HG03045 (cell line): ENCODE measurements around the gene RGP1.

Source experiments
- ATAC-seq: cut with Tn5 transposase; IDR thresholded peaks from one replicate; pipeline ENCODE4 v1.9.1; 2021; ENCODE audit warnings: mild to moderate bottlenecking, moderate library complexity; ENCODE audit not compliant: unreplicated experiment

RGP1 gene

GRCh38 chr9:35771075-35771433, 22.0 kb downstream of the RGP1 start:
- no peak for ATAC-seq

- ATAC-seq: no peak
Observed at GRCh38 chr9:35771534-35771933, 22.4 kb downstream of the RGP1 start.

GRCh38 chr9:35771943-35772342, 22.9 kb downstream of the RGP1 start:
- no peak for ATAC-seq

- ATAC-seq: no peak
Observed at GRCh38 chr9:35774907-35775635, 26.0 kb downstream of the RGP1 start.

GRCh38 chr9:35776018-35776417, 26.9 kb downstream of the RGP1 start:
- no peak for ATAC-seq

- ATAC-seq: no peak
Observed at GRCh38 chr9:35778496-35778895, 29.4 kb downstream of the RGP1 start.

- ATAC-seq: no peak
Observed at GRCh38 chr9:35781066-35781465, 32.0 kb downstream of the RGP1 start.

GRCh38 chr9:35783418-35783817, 34.3 kb downstream of the RGP1 start:
- ATAC-seq: no peak

GRCh38 chr9:35789541-35789940, 40.5 kb downstream of the RGP1 start:
- no peak for ATAC-seq

- ATAC-seq: no peak
Observed at GRCh38 chr9:35790025-35790384, 40.9 kb downstream of the RGP1 start.

GRCh38 chr9:35790385-35791296, 41.6 kb downstream of the RGP1 start:
- ATAC-seq: no peak

GRCh38 chr9:35791297-35791921, 42.3 kb downstream of the RGP1 start, which contains the start of gene NPR2:
NPR2 (plus strand) TSS chr9:35791591; CDS start chr9:35792409, 818 bp downstream.
- ATAC-seq: no peak

GRCh38 chr9:35792024-35792813, 43.1 kb downstream of the RGP1 start:
- ATAC-seq: no peak

- no peak for ATAC-seq
Observed at GRCh38 chr9:35792826-35793225, 43.7 kb downstream of the RGP1 start.

GRCh38 chr9:35793461-35793860, 44.4 kb downstream of the RGP1 start:
- no peak for ATAC-seq

GRCh38 chr9:35795695-35796094, 46.6 kb downstream of the RGP1 start:
- no peak for ATAC-seq

GRCh38 chr9:35797311-35798109, 48.4 kb downstream of the RGP1 start:
- no peak for ATAC-seq

- ATAC-seq: no peak
Observed at GRCh38 chr9:35798658-35799374, 49.7 kb downstream of the RGP1 start.

- ATAC-seq: no peak
Observed at GRCh38 chr9:35800530-35800929, 51.4 kb downstream of the RGP1 start.
